GM12878 (cell line): ENCODE measurements around the gene GNPDA2.

ENCODE experiments used
- ASH2L ChIP-seq: fragments of 300-600, 200-600 bp; sonication (generic); IDR thresholded peaks from 2 replicates; pipeline ENCODE4 v1.6.1; 2017; ENCODE audit warnings: low read depth, mild to moderate bottlenecking, borderline replicate concordance
- CHD2 ChIP-seq: IDR thresholded peaks from 2 replicates; pipeline ENCODE4 v1.6.1; 2011; ENCODE audit warnings: low read depth, low read length, improper control_type of control experiment, borderline replicate concordance
- ESRRA ChIP-seq: IDR thresholded peaks from 2 replicates; pipeline ENCODE4 v1.6.1; 2012; ENCODE audit warnings: mild to moderate bottlenecking, low read length, improper control_type of control experiment
- EZH2 ChIP-seq: IDR thresholded peaks from 2 replicates; pipeline ENCODE4 v1.6.1; 2012; ENCODE audit warnings: low read depth, mild to moderate bottlenecking, control low read depth, inconsistent platforms, low read length, borderline replicate concordance; ENCODE audit not compliant: control insufficient read depth
- GABPA ChIP-seq: IDR thresholded peaks from 2 replicates; pipeline ENCODE4 v1.6.1; 2014; ENCODE audit warnings: antibody characterized with exemption, low read depth, mild to moderate bottlenecking, inconsistent platforms
- KLF5 ChIP-seq: fragments of 450-650 bp; IDR thresholded peaks from 2 replicates; pipeline ENCODE4 v1.6.1; 2014; ENCODE audit warnings: mild to moderate bottlenecking; ENCODE audit not compliant: partially characterized antibody
- MYC ChIP-seq: IDR thresholded peaks from 2 replicates; pipeline ENCODE4 v1.6.1; 2011; ENCODE audit warnings: mild to moderate bottlenecking, low read length, moderate library complexity, inconsistent platforms; ENCODE audit not compliant: insufficient read depth, insufficient replicate concordance, insufficient read length, severe bottlenecking
- POLR2A ChIP-seq: IDR thresholded peaks from 2 replicates; pipeline ENCODE4 v1.6.1; 2011; ENCODE audit warnings: low read depth, mild to moderate bottlenecking, low read length
- RAD21 ChIP-seq: IDR thresholded peaks from 2 replicates; pipeline ENCODE4 v1.6.1; 2011; ENCODE audit warnings: mild to moderate bottlenecking, low read depth, low read length, moderate library complexity; ENCODE audit not compliant: insufficient read depth
- ZNF207 ChIP-seq: fragments of 450-650 bp; IDR thresholded peaks from 2 replicates; pipeline ENCODE4 v1.6.1; 2014; ENCODE audit warnings: antibody characterized with exemption, mild to moderate bottlenecking, borderline replicate concordance
- TF ChIP-seq, protein P1 (sequence below), 3 experiments: IDR thresholded peaks in 2 of 3; conservative IDR thresholded peaks in 1 of 3; 2 replicates each; pipeline ENCODE4 v1.5.1; 2011; ENCODE audit warnings: low read depth in 3 of 3, low read length in 3 of 3, mild to moderate bottlenecking in 3 of 3, control low read depth in 2 of 3, moderate library complexity in 2 of 3, inconsistent platforms in 1 of 3, mixed read lengths in 1 of 3; ENCODE audit not compliant: control insufficient read depth in 2 of 3, insufficient read depth in 1 of 3; ENCODE audit errors: extremely low read depth in 1 of 3
- TF ChIP-seq, protein P2 (sequence below): fragments of 450-650 bp; IDR thresholded peaks from 2 replicates; pipeline ENCODE4 v1.6.1; 2018; ENCODE audit warnings: mild to moderate bottlenecking, low read depth, moderate library complexity; ENCODE audit not compliant: partially characterized antibody

DNA sequence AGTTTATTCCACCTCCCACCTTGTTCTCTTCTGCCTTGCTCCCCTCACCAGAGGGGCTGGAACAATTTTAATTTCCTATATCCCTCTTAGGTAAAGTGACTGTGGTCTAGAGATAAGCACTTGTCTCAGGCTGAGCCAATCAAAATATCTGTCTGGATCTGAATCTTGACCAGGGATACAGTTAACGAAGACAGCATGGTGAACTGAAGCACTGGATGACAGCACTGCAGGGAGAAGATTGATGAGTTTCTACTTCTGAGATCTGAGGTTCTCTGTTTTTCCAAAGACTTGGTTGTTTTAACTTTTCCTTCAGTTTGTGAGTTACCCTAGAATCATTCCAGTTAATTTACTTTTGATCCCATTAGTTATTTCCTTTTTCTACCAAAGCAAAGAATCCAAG lies 13.2 kb downstream of the GNPDA2 start:
- TF ChIP-seq MYC (no peak), CHD2 (no peak), KLF5 (no peak), POLR2A (no peak), RAD21 (no peak), EZH2 (no peak), ESRRA (no peak), ZNF207 (no peak), ASH2L (no peak), GABPA (no peak)
- TF ChIP-seq, protein P1, sequence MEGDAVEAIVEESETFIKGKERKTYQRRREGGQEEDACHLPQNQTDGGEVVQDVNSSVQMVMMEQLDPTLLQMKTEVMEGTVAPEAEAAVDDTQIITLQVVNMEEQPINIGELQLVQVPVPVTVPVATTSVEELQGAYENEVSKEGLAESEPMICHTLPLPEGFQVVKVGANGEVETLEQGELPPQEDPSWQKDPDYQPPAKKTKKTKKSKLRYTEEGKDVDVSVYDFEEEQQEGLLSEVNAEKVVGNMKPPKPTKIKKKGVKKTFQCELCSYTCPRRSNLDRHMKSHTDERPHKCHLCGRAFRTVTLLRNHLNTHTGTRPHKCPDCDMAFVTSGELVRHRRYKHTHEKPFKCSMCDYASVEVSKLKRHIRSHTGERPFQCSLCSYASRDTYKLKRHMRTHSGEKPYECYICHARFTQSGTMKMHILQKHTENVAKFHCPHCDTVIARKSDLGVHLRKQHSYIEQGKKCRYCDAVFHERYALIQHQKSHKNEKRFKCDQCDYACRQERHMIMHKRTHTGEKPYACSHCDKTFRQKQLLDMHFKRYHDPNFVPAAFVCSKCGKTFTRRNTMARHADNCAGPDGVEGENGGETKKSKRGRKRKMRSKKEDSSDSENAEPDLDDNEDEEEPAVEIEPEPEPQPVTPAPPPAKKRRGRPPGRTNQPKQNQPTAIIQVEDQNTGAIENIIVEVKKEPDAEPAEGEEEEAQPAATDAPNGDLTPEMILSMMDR (IDR thresholded peaks at IDR 0.05 in 2 of 3, conservative IDR thresholded peaks at IDR 0.05 in 1 of 3; ENCODE audit: control insufficient read depth in 2 of 3, extremely low read depth in 1 of 3, insufficient read depth in 1 of 3, low read depth in 3 of 3, low read length in 3 of 3): no peak
- TF ChIP-seq, protein P2, sequence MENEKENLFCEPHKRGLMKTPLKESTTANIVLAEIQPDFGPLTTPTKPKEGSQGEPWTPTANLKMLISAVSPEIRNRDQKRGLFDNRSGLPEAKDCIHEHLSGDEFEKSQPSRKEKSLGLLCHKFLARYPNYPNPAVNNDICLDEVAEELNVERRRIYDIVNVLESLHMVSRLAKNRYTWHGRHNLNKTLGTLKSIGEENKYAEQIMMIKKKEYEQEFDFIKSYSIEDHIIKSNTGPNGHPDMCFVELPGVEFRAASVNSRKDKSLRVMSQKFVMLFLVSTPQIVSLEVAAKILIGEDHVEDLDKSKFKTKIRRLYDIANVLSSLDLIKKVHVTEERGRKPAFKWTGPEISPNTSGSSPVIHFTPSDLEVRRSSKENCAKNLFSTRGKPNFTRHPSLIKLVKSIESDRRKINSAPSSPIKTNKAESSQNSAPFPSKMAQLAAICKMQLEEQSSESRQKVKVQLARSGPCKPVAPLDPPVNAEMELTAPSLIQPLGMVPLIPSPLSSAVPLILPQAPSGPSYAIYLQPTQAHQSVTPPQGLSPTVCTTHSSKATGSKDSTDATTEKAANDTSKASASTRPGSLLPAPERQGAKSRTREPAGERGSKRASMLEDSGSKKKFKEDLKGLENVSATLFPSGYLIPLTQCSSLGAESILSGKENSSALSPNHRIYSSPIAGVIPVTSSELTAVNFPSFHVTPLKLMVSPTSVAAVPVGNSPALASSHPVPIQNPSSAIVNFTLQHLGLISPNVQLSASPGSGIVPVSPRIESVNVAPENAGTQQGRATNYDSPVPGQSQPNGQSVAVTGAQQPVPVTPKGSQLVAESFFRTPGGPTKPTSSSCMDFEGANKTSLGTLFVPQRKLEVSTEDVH: no peak
